NCI-H526 (cell line): ENCODE measurements around the gene ZNF813.
"Not testable (repeated sequence)": the region's sequence is repeated elsewhere in the genome, so short reads cannot be mapped to it uniquely, and the experiment has no call there.

Experiments used
- DNase-seq, 2 experiments: peaks; one replicate each; lab custom pipeline; 2025; lab: John Stamatoyannopoulos, UW

Gene ZNF813

DNA sequence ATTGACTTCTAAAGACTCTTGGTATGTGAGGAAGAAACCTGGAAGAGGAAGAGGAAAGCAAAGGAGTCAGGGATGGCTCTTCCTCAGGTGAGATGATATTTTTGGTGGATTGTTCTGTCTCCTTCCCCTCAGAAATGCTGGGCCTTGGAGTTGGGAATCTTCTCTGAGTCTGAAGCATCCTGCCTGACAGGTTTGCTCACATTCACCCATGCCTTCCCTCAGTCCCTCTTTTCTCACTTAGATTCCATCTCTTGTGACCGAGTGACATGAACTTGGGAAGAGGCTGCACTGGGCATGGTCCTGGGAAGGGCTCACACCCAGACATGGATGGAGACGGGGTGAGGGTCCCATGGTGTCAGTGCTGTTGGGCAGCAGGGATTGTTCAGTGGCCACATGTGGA lies 16.2 kb downstream of the ZNF813 start:
- not testable (repeated sequence) for DNase-seq

DNA sequence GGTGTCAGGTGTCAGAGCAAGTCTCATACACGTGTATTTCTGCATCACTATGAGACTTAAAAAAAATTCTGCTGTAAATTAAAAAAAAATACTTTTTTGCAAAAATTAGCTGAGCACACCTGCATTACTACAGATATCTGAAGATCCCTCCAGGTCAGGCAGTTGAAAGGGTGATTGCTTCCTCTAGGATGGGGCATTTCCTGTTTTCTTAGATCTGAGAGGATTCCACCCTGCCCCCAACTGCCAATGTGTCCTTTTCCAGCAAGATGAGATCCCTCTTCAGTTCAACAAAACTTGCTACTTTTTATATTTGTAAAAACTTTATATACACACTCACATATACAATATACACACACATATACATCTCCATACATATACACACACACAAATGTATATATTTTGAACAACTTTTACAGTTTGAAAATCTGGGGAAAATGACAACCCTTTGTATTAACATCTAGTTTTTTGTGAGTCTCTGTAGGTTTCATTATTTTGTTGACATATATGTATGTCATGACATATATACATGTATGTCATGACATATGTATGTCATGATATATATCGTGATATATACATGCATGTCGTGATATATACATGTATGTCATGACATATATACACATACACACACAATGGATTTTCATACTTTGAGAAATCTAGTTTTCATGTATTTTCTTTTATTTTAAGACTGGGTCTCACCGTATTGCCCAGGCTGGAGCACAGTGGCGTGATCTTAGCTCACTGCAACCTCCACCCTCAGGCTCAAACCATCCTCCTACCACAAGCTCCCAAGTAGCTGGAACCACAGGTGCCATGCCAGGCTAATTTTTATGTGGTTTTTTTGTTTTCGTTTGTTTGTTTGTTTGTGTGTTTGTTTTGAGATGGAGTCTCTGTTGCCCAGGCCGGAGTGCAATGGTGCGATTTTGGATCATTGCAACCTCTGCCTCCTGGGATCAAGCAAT lies 17.8 kb downstream of the ZNF813 start:
- no peak for DNase-seq

- DNase-seq = no peak
Observed at GRCh38 chr19:53492153-53492552, 24.6 kb downstream of the ZNF813 start.

DNA sequence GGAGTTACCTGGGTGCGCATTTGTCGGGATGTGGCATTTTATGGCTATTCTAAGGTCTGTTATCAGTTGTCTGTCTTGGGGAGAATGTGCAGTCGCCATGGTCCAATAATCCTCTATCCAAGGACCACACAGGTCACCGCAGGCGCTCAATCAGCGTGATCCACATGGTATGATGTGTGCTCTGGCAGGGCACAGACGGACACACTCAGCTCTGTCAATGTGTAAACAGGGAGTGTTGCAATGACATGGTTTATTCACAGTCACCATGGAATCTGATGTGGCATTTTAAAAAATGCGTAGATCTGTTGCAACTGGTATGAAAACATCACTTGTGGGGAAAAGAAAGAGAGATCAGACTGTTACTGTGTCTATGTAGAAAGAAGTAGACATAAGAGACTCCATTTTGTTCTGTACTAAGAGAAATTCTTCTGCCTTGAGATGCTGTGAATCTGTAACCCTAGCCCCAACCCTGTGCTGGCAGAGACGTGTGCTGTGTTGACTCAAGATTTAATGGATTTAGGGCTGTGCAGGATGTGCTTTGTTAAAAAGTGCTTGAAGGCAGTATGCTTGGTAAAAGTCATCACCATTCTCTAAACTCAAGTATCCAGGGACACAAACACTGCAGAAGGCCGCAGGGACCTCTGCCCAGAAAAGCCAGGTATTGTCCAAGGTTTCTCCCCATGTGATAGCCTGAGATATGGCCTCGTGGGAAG lies 29.9 kb downstream of the ZNF813 start:
- not testable (repeated sequence) for DNase-seq

DNA sequence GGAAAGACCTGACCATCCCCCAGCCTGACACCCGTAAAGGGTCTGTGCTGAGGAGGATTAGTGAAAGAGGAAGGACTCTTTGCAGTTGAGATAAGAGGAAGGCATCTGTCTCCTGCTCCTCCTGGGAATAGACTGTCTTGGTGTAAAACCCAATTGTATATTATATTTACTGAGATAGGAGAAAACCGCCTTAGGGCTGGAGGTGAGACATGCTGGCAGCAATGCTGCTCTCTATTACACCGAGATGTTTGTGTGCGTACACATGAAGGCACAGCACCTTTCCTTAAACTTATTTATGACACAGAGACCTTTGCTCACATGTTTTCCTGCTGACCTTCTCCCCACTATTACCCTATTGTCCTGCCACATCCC lies 30.5 kb downstream of the ZNF813 start:
- DNase-seq = not testable (repeated sequence)

DNA sequence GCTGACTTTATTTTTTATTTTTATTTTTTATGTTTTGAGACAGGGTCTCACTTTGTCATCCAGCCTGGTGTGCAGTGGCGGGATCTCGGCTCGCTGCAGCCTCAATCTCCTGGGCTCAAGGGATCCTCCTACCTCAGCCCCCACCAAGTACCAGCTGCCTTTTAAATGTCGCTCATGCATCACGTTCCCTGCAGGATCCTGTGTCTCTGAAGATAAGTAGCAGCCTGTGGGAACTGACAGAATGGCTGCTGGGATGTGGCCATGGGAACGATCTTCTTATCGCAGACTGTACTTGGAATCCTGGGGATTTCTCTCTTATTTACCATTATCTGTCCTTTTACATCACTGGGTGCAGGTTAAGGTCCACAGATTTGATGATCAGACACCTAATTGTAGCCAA lies 35.6 kb downstream of the ZNF813 start:
- DNase-seq = peak in 1 of 2 experiments; percentile 20

- DNase-seq = peak; percentile 19 to 32
Observed at GRCh38 chr19:53503671-53504364, 36.3 kb downstream of the ZNF813 start.

DNA sequence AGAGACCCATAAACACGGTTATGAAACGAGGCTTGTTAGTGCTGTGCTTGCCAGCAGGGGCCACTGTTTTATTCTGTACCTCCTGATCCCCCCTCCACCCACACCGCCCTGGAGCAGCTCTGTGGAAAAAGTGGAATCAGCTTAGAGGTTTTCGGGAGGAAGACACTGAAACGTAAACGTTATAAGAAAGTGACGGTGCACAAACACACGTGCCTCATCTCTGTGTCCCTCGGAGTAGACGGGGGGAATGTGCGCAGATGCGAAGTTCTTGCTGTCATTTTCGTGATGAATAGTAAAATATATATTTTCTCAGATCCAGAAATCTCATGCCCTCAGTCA lies 36.8 kb downstream of the ZNF813 start:
- DNase-seq = peak; percentile 40 to 74

DNA sequence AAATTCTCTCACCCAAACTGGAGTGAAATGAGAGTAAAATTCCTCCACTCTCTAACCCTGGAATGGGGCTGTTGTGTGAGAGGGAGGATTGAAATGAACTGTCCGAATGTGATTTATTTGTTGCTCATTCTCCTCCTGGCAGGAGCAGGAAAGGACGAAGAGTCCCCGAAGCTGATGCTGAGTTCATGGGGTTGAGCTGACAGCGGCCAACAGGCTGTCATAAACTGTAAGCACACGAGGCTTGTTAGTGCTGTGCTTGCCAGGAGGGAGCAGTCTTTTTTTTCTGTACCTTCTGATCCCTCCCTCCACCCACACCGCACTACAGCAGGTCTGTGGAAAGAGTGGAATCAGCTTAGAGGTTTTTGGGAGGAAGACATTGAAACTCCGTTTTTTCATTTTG lies 37.4 kb downstream of the ZNF813 start:
- peak; percentile 15 to 42 for DNase-seq

DNA sequence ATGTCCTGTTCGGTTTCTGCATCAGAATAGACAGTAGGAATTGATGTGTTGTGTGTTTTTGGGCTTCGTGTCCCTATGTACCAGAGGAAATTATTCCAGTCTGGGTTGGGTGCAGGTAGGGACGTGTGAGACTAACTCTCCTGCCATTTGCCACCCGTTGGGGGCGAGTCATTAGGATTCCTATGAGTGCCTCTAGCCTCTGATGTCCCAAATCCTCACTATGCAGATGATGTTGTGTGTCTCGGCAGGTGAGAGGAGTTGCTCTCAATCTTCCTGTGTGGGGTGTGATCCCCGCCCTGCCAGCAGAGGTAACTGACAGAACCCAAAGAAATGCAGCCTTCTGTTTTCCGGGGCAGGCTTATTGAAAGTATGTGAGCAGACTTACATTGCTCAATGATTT lies 39.2 kb downstream of the ZNF813 start:
- no peak for DNase-seq

GRCh38 chr19:53507523-53508442 lies 40.2 kb downstream of the ZNF813 start:
- DNase-seq = peak in 1 of 2 experiments; percentile 30

- DNase-seq = no peak
Observed at GRCh38 chr19:53509443-53509842, 41.9 kb downstream of the ZNF813 start.

DNA sequence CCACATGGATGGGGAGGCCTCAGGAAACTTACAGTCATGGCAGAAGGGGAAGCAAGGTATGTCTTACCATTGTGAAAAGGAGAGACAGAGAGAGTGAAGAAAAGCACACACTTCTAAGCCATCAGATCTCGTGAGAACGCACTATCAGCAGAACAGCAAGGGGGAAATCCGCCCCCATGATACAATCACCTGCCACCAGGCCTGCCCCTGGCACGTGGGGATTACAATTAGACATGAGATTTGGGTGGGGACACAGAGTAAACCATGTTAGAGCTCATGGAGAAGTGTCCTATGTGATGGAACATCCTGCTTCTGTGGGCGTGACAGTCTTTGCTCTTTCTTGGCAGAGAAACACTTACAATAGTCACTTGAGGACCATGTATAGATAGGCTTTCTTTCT lies 42.3 kb downstream of the ZNF813 start:
- no peak for DNase-seq

GRCh38 chr19:53511357-53511756 lies 43.8 kb downstream of the ZNF813 start:
- no peak for DNase-seq

GRCh38 chr19:53511933-53512374 lies 44.4 kb downstream of the ZNF813 start:
- DNase-seq = peak; percentile 67 to 88

DNA sequence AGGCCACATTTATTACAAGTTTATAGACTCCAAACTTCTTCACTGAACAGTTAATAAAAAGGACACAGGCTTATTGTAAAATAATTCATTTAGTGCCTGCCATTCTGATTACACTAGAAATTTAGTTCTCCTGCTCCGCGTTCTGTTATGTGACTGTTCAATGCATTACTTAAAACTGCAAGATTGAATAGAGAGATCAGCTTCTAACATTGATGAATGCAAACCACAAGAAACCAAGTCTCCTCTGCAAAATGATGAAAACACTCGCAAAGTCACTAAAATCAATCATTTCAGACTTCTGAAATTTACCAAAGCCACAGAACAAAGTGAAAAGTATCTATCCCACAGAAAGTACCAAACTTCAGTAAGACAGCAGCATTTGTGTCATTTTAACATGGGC lies 47.5 kb downstream of the ZNF813 start:
- not testable (repeated sequence) for DNase-seq

DNA sequence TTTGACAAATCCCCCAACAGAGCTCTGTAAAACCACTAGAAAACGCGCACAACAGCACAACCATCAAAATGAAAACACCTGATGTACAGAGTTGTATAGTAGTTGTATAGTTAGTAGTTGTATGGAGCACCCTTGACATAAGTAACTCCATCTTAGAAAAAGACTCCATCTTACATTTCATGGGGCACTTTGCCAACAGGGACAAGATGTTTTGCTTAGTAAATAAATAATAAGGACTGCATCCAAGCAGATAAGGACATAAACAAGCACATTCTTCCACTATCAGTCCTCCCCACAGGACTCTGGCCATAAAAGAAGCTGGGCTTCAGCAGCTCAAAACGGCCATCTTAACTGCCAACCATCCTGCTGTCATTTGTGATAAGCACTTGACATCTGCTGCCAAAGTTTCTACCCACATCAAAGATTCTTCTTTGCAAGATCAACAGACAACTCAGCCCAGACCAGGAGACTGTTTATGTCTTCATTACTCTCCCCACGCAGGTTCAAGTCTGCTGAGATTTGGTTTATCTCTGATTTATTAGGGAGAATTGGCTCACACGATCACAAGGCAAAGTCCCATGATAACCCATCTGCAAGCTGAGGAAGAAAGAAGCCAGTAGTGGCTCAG lies 49.7 kb downstream of the ZNF813 start:
- DNase-seq = no peak

- DNase-seq = no peak
Observed at GRCh38 chr19:53518121-53518520, 50.6 kb downstream of the ZNF813 start.

- DNase-seq = no peak
Observed at GRCh38 chr19:53518716-53519115, 51.2 kb downstream of the ZNF813 start.

- peak in 1 of 2 experiments; percentile 2 for DNase-seq
Observed at GRCh38 chr19:53519446-53519845, 51.9 kb downstream of the ZNF813 start.

DNA sequence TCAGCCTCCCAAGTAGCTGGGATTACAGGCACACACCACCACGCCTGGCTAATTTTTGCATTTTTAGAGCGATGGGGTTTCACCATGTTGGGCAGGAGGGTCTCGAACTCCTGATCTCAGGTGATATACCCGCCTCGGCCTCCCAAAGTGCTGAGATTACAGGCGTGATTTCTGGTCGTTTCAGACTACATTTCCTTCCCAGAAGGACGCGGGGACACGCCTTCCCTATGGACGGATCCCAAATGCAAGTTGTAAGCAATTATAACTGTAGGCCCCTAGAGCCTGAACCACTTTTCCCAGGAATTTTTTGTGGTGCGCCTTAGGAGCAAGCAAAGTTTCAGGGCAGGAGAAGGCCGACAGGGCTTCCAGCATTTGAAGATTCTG lies 52.6 kb downstream of the ZNF813 start:
- DNase-seq = no peak
